Sigmoid colon (tissue), 4 donors: ENCODE results near the gene LUM.

Experiments
- CTCF ChIP-seq, 4 experiments: fragments of 450-650 bp in 3 of 4; fragments of 200-600 bp in 1 of 4; IDR thresholded peaks; one replicate each; pipeline ENCODE4 v1.5.1; 2016 to 2019; ENCODE audit warnings: antibody characterized with exemption in 4 of 4, mild to moderate bottlenecking in 3 of 4, moderate library complexity in 2 of 4
- POLR2AphosphoS5 ChIP-seq, 4 donors: sonication (generic); formaldehyde crosslinking; IDR thresholded peaks; one replicate each; pipeline ENCODE4 v1.6.1; 2017; ENCODE audit warnings: antibody characterized with exemption in 4 of 4

DNA sequence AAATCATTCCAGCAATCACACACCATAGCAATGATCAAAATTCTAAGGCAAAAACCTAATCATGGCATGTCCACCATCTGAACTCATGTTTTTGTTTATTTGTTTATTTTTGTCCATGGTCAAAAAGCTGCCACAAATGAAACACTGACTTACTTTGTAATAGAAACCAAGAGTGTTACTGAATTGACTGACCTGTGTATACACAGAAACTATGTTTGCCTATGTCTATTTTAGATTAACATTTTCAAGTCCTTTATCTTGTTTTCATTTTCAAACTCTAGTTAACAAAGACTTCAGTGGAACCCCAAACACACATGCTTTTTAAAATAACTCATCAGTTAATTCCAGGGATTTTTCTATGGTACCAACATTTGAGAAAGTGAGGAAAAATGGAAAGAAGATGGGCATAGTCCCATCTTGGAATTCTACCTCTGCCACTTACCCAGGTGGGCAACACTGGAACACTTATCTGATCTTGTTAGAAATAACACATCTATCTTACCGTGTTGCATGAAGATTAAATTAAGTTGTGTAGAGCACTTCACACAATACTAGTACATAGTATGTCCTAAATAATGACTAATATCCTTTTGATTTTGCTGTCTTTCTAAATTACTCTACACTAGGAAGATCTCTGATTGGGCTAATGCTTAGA, 6.4 kb downstream of the LUM start:
- no peak for TF ChIP-seq CTCF (IDR thresholded peaks at IDR 0.05)
- TF ChIP-seq POLR2AphosphoS5 (IDR thresholded peaks at IDR 0.05) = no peak
